Measurements from ENCODE around the gene TOMM5. TPM values are rescaled to one million over a fixed set of nuclear protein-coding genes. Genes with fewer than 3 reads are reported as not detected.
"Not testable (repeated sequence)": the region's sequence is repeated elsewhere in the genome, so short reads cannot be mapped to it uniquely, and the experiment has no call there.

Gene TOMM5
- total RNA-seq, 2 donors from 2014 or later, result 65.7 to 75.7 TPM

- H3K4me3 Mint-ChIP-seq; DNase-seq; ATAC-seq (replicated peaks in 1 of 2); H3K9me3 Mint-ChIP-seq; H3K36me3 Mint-ChIP-seq (ENCODE audit: insufficient read depth in 2 of 2); H3K4me1 Mint-ChIP-seq (ENCODE audit: low read depth); H3K27ac Mint-ChIP-seq: not testable (repeated sequence)
- H3K27me3 Mint-ChIP-seq (ENCODE audit: low read depth), result peaks cover 15% of the 10 kb centered on the region
Observed at GRCh38 chr9:37602061-37602460, 9.7 kb upstream of the TOMM5 start.

- ATAC-seq (replicated peaks in 1 of 2) (no peak), DNase-seq (no peak)
- H3K4me3 Mint-ChIP-seq, result no peak overlapping the region
- H3K36me3 Mint-ChIP-seq (ENCODE audit: insufficient read depth in 2 of 2), result peaks cover 3 to 5% of the 10 kb centered on the region in 2 donors
- H3K4me1 Mint-ChIP-seq (ENCODE audit: low read depth), result peaks cover 19% of the 10 kb centered on the region
- H3K9me3 Mint-ChIP-seq, result no peaks in the 10 kb centered on the region
- H3K27me3 Mint-ChIP-seq (ENCODE audit: low read depth), result peaks cover 17% of the 10 kb centered on the region
- no peak overlapping the region for H3K27ac Mint-ChIP-seq
Observed at GRCh38 chr9:37596504-37596903, 4.1 kb upstream of the TOMM5 start.

- ATAC-seq (replicated peaks in 1 of 2) (no peak), DNase-seq (no peak)
- Mint-ChIP-seq H3K27me3 (ENCODE audit: low read depth) (peaks cover 12% of the 10 kb centered on the region), H3K27ac (no peak overlapping the region), H3K9me3 (no peaks in the 10 kb centered on the region), H3K36me3 (ENCODE audit: insufficient read depth in 2 of 2) (peaks cover 3 to 8% of the 10 kb centered on the region in 2 donors), H3K4me3 (peak overlapping the region; percentile 73 to 100), H3K4me1 (ENCODE audit: low read depth) (peaks cover 40% of the 10 kb centered on the region)
Observed at GRCh38 chr9:37593883-37594448, 1.6 kb upstream of the TOMM5 start.

- H3K4me1 Mint-ChIP-seq (ENCODE audit: low read depth), result peaks cover 46% of the 10 kb centered on the region
- H3K27me3 Mint-ChIP-seq (ENCODE audit: low read depth), result no peaks in the 10 kb centered on the region
- no peak overlapping the region for H3K4me3 Mint-ChIP-seq
- ATAC-seq (replicated peaks in 1 of 2) (no peak), DNase-seq (no peak)
- no peaks in the 10 kb centered on the region for H3K9me3 Mint-ChIP-seq
- H3K27ac Mint-ChIP-seq, result no peak overlapping the region
- peaks cover 19 to 42% of the 10 kb centered on the region in 2 donors for H3K36me3 Mint-ChIP-seq (ENCODE audit: insufficient read depth in 2 of 2)
Observed at GRCh38 chr9:37587521-37587920, 4.9 kb downstream of the TOMM5 start.

- H3K27me3 Mint-ChIP-seq (ENCODE audit: low read depth), result no peaks in the 10 kb centered on the region
- peaks cover 13% of the 10 kb centered on the region for H3K4me1 Mint-ChIP-seq (ENCODE audit: low read depth)
- ATAC-seq (replicated peaks in 1 of 2), result no peak
- peaks cover 15 to 34% of the 10 kb centered on the region in 2 donors for H3K36me3 Mint-ChIP-seq (ENCODE audit: insufficient read depth in 2 of 2)
- H3K9me3 Mint-ChIP-seq, result no peaks in the 10 kb centered on the region
- H3K4me3 Mint-ChIP-seq, result no peak overlapping the region
- DNase-seq, result no peak
- peak overlapping the region; percentile 55 for H3K27ac Mint-ChIP-seq
Observed at GRCh38 chr9:37583522-37584121, 8.8 kb downstream of the TOMM5 start.

DNA sequence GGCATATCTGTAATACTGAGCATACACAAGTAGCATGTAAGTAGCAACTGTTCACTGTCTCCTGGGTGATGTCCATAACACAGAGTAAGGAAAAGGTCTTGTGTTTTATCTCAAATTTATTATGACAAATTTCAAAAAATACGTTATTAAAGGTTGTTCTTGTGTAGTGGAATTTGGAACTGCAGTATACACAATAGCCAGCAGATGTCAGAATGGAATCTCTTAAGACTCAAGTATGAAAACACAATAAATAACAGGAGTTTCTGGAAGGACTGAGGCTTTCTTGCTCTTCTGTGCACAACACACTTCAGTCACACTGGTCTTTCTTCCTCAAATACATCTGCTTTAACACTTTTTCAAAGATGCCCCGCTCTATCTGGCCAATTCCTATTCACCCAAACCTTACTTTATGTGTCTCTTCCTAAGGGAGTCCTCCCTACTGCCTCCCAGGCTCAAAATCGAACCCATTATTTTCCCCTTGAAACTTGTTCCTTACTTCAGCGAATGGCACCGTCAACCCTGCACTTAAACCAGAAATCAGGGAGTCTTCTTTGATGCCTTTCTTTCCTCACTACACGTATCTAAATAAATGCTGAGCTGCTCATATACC lies 9.7 kb downstream of the TOMM5 start:
- H3K27me3 Mint-ChIP-seq (ENCODE audit: low read depth), result no peaks in the 10 kb centered on the region
- peak in 1 of 2 donors; percentile 43 for ATAC-seq (replicated peaks in 1 of 2)

DNA sequence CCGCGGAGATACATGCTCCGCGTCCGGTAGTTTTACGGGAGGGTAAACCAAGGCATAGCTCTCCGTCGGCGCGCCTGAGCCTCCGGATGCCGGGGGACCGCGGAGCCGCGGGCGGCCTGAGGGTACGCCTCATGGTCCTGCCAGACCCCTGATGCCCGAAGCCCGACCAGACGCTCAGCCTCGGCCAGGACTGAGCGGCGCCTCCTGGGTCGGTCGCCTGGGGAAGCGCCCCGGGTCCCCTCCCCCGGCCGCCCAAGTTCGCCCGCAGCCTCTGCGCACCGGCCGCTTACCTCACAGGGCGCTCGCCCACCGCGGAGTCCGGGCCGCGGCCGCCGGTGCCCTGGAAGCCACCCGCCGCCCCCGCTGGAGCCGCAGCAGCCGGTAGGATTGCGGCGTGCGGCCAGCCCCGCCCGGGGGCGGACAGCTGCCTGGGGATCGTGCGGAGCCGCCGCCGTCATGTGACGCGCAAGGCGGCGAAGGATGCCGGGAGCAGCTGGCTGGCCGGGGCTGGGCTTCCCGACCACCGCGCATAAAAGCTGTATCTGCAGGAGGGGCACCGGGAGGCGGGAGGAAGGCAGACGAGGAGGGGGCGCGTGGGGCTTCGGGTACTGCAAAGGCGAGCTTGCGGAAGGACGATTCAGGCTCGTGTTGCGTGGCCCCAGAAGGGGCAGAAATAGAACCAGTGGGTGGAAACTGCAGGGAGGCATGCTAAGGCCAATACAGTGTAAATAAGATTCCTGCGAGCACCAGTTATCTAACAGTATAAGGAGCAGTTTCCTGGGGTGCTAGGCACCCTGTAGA lies 16.3 kb downstream of the TOMM5 start, which contains the start of gene FBXO10:
Gene FBXO10 (minus strand): TSS at position 460 of the 801 bp plus-strand sequence. CDS start 34,612 bp downstream, outside the sequence.
- no peaks in the 10 kb centered on the region for H3K9me3 Mint-ChIP-seq
- peaks cover 0 to 3% of the 10 kb centered on the region in 2 donors for H3K36me3 Mint-ChIP-seq (ENCODE audit: insufficient read depth in 2 of 2)
- ATAC-seq (replicated peaks in 1 of 2), result peak; percentile 85 to 87
- H3K4me3 Mint-ChIP-seq, result peak within 1 kb of the TSS; percentile 89 to 92
- H3K27me3 Mint-ChIP-seq (ENCODE audit: low read depth), result no peaks in the 10 kb centered on the region
- H3K4me1 Mint-ChIP-seq (ENCODE audit: low read depth), result peaks cover 9% of the 10 kb centered on the region
- H3K27ac Mint-ChIP-seq, result peak within 1 kb of the TSS; percentile 12
- peak; percentile 60 to 66 for DNase-seq

More for the DNA sequence above, 9.7 kb downstream of the TOMM5 start:
- Mint-ChIP-seq H3K4me1 (ENCODE audit: low read depth) (peaks cover 9% of the 10 kb centered on the region), H3K4me3 (no peak overlapping the region), H3K9me3 (no peaks in the 10 kb centered on the region), H3K36me3 (ENCODE audit: insufficient read depth in 2 of 2) (peaks cover 15 to 32% of the 10 kb centered on the region in 2 donors), H3K27ac (no peak overlapping the region)
- no peak for DNase-seq

DNA sequence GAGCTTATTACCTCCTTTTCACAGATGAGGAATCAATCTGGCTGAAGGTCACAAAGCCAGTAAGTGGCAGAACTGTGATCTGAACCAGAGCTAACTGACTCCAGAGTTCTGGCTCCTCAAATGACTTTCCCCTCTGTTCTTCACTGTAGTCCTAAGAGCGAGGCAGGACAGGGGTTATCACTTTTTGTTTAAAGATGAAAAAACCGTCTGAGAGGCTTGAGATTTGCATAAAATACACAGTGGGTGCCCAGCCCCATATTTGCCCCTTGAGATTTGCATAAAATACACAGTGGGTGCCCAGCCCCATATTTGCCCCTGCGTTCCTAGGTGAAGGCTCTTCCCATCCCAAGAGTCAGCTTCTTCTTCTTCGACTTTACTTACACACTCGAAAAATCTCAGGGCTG lies 16.9 kb downstream of the TOMM5 start:
- H3K27ac Mint-ChIP-seq, result no peak overlapping the region
- H3K36me3 Mint-ChIP-seq (ENCODE audit: insufficient read depth in 2 of 2), result peaks cover 0 to 3% of the 10 kb centered on the region in 2 donors
- no peaks in the 10 kb centered on the region for H3K27me3 Mint-ChIP-seq (ENCODE audit: low read depth)
- ATAC-seq (replicated peaks in 1 of 2), result peak in 1 of 2 donors; percentile 11
- DNase-seq, result no peak
- H3K9me3 Mint-ChIP-seq, result no peaks in the 10 kb centered on the region
- H3K4me1 Mint-ChIP-seq (ENCODE audit: low read depth), result peaks cover 9% of the 10 kb centered on the region
- peak overlapping the region; percentile 77 to 81 for H3K4me3 Mint-ChIP-seq

GRCh38 chr9:37575001-37575400 lies 17.4 kb downstream of the TOMM5 start:
- no peak for ATAC-seq (replicated peaks in 1 of 2)
- Mint-ChIP-seq H3K36me3 (ENCODE audit: insufficient read depth in 2 of 2) (peaks cover 0 to 4% of the 10 kb centered on the region in 2 donors), H3K9me3 (no peaks in the 10 kb centered on the region), H3K27ac (no peak overlapping the region), H3K4me1 (ENCODE audit: low read depth) (peaks cover 9% of the 10 kb centered on the region), H3K4me3 (peak overlapping the region in 1 of 2 donors; percentile 81), H3K27me3 (ENCODE audit: low read depth) (no peaks in the 10 kb centered on the region)
- no peak for DNase-seq

DNA sequence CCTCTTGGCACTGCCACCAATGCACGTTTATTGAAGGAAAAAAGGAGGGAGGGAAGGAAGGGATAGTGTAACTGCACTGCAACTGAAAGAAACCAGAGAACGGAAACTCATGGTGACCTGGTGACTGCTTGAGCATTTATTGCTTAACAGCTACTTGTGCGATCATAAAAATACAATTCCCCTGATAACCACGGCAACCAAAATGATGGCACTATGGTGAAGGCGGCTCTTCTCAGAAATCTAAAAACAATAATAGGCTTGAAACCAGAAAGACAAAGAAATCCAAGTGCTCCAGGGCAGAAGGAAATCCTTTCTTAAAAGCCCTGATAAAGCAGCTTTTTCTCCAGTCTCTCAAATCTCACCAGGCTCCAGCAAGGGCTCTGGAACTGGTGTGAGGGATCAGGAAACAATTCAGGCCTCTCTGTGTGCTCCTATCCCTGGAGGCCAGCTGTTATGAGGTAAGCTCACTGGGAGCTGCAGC lies 18.1 kb downstream of the TOMM5 start:
- H3K4me3 Mint-ChIP-seq, result no peak overlapping the region
- peaks cover 9% of the 10 kb centered on the region for H3K4me1 Mint-ChIP-seq (ENCODE audit: low read depth)
- no peaks in the 10 kb centered on the region for H3K9me3 Mint-ChIP-seq
- no peaks in the 10 kb centered on the region for H3K27me3 Mint-ChIP-seq (ENCODE audit: low read depth)
- H3K36me3 Mint-ChIP-seq (ENCODE audit: insufficient read depth in 2 of 2), result peaks cover 0 to 4% of the 10 kb centered on the region in 2 donors
- ATAC-seq (replicated peaks in 1 of 2) (no peak), DNase-seq (no peak)
- H3K27ac Mint-ChIP-seq, result no peak overlapping the region

DNA sequence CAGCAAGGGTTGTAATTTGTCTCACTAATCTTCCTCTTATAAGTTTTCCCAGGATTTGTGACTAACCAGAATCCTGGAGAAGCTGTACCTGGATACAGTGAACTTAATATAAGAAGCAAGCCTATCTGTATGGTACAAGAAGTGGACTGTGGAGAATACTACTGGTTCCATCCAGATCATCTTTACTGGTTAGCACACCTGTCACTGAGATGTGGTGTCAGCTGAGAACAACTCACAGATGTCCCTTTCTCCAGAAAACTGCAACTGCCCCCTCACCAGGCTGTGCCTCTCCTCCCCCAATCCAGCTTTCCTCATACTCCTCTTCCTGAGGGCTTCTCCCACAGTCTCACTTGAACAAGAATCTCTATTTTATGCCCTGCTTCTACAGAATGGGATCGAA lies 21.1 kb downstream of the TOMM5 start:
- H3K4me1 Mint-ChIP-seq (ENCODE audit: low read depth), result peaks cover 1% of the 10 kb centered on the region
- H3K36me3 Mint-ChIP-seq (ENCODE audit: insufficient read depth in 2 of 2), result peaks cover 0 to 4% of the 10 kb centered on the region in 2 donors
- no peak overlapping the region for H3K27ac Mint-ChIP-seq
- H3K27me3 Mint-ChIP-seq (ENCODE audit: low read depth), result no peaks in the 10 kb centered on the region
- no peak for DNase-seq
- ATAC-seq (replicated peaks in 1 of 2), result no peak
- H3K9me3 Mint-ChIP-seq, result no peaks in the 10 kb centered on the region
- H3K4me3 Mint-ChIP-seq, result no peak overlapping the region

DNA sequence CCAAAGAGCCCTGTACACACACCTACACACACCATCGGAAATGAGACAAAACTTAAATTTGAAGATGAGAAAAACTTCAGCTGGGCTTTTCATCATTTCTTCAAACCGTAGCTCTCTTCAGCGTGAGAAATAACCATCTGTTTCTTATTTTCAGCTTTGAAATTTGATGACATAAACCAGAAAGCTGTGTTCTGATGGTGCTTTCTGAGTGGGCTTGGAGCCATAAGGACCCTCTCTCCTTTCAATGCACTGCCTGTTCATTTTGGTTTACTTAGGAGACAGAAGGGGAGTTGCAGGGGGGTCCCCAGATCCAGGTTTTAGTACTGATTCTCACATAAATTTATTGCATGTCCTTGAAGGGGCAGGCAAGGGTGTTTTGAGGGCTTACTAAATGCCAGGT lies 25.7 kb downstream of the TOMM5 start:
- DNase-seq, result no peak
- H3K4me3 Mint-ChIP-seq, result no peak overlapping the region
- H3K27ac Mint-ChIP-seq, result no peak overlapping the region
- no peaks in the 10 kb centered on the region for H3K27me3 Mint-ChIP-seq (ENCODE audit: low read depth)
- no peak for ATAC-seq (replicated peaks in 1 of 2)
- no peaks in the 10 kb centered on the region for H3K4me1 Mint-ChIP-seq (ENCODE audit: low read depth)
- peaks cover 2 to 4% of the 10 kb centered on the region in 2 donors for H3K9me3 Mint-ChIP-seq
- peaks cover 11 to 24% of the 10 kb centered on the region in 2 donors for H3K36me3 Mint-ChIP-seq (ENCODE audit: insufficient read depth in 2 of 2)
